Neutrophil (primary cell): ENCODE data around the gene VSIG10L2.

ENCODE experiments used
- H3K27ac ChIP-seq: fragments of 200-600 bp; sonication (generic); 2 replicates; pipeline ENCODE4 v1.5.1; 2016; ENCODE audit warnings: mild to moderate bottlenecking, moderate library complexity
- H3K27me3 ChIP-seq: fragments of 200-600 bp; sonication (generic); 2 replicates; pipeline ENCODE4 v1.6.0; 2016; ENCODE audit warnings: mild to moderate bottlenecking
- H3K36me3 ChIP-seq: fragments of 200-600 bp; sonication (generic); 2 replicates; pipeline ENCODE4 v1.5.1; 2017
- H3K4me1 ChIP-seq, 2 experiments: fragments of 200-600 bp in 1 of 2; sonication (generic) in 1 of 2; 1 replicate in 1 of 2; 2 replicates in 1 of 2; pipeline versions ENCODE4 v1.5.1 to v1.6.1; 2013 to 2016; ENCODE audit warnings: low read depth in 1 of 2, low read length in 1 of 2, mild to moderate bottlenecking in 1 of 2, moderate library complexity in 1 of 2; ENCODE audit not compliant: control insufficient read depth in 1 of 2, insufficient read depth in 1 of 2
- H3K4me3 ChIP-seq, 2 experiments: fragments of 200-600 bp in 1 of 2; sonication (generic) in 1 of 2; 1 replicate in 1 of 2; 2 replicates in 1 of 2; pipeline ENCODE4 v1.5.1; 2013 to 2016; ENCODE audit warnings: low read depth in 1 of 2, low read length in 1 of 2, mild to moderate bottlenecking in 1 of 2, moderate library complexity in 1 of 2
- H3K9me3 ChIP-seq: fragments of 200-600 bp; sonication (generic); 2 replicates; pipeline ENCODE4 v1.5.1; 2016
- TF ChIP-seq, protein P1 (sequence below): fragments of 200-600 bp; sonication (generic); IDR thresholded peaks from 2 replicates; pipeline ENCODE4 v1.5.1; 2016; ENCODE audit warnings: antibody characterized with exemption

VSIG10L2 gene

DNA sequence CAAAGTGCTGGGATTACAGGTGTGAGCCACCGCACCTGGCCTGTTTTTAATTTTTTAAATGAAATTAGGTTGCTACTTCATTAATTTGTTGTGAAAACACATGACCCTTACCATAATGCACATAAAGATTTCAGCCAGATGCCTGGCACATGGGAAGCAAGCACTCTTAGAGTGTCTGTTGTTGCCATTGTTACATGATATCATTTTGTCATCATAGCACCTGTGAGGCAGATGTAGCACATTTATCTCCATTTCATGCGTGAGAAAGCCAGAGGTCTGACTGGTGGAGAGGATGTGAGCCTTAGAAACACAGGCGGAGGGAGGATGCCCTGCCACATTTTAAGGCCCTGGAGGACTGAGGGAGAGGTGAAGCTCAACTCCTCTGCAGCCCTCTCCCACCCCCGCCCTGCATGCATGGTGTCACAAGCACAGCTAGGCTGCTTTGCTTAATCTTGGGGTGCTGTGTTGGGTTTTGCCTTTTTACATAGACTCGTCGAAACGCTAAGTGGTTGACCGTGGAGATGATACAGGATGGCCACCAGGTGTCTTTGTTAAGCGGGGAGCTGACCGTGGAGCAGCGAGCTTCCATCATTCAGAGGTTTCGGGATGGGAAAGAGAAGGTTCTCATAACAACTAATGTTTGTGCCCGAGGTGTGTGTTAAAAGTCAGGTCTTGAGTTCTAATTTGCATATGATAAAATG is 27.6 kb upstream of the VSIG10L2 start:
- H3K36me3 ChIP-seq = no peaks in the 10 kb centered on the region
- H3K9me3 ChIP-seq = no peaks in the 10 kb centered on the region
- peaks cover 28% of the 10 kb centered on the region for H3K27me3 ChIP-seq
- TF ChIP-seq, protein P1, sequence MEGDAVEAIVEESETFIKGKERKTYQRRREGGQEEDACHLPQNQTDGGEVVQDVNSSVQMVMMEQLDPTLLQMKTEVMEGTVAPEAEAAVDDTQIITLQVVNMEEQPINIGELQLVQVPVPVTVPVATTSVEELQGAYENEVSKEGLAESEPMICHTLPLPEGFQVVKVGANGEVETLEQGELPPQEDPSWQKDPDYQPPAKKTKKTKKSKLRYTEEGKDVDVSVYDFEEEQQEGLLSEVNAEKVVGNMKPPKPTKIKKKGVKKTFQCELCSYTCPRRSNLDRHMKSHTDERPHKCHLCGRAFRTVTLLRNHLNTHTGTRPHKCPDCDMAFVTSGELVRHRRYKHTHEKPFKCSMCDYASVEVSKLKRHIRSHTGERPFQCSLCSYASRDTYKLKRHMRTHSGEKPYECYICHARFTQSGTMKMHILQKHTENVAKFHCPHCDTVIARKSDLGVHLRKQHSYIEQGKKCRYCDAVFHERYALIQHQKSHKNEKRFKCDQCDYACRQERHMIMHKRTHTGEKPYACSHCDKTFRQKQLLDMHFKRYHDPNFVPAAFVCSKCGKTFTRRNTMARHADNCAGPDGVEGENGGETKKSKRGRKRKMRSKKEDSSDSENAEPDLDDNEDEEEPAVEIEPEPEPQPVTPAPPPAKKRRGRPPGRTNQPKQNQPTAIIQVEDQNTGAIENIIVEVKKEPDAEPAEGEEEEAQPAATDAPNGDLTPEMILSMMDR = no peak
- no peak overlapping the region for H3K27ac ChIP-seq
- H3K4me3 ChIP-seq = no peak overlapping the region
- no peaks in the 10 kb centered on the region for H3K4me1 ChIP-seq

DNA sequence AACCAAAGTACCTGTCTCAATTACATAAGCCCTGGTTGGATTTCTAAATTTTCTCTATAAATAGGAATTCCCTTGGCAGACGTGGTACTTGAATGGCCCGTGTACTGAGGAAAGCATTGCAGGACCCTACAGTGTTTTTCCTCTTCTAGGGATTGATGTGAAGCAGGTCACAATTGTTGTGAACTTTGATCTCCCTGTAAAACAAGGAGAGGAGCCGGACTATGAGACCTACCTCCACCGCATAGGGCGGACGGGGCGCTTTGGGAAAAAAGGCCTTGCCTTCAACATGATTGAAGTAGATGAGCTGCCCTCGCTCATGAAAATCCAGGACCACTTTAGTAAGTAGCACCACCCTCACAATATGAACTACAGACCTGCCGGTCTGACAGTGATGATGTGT is 24.8 kb upstream of the VSIG10L2 start:
- peaks cover 28% of the 10 kb centered on the region for H3K27me3 ChIP-seq

DNA sequence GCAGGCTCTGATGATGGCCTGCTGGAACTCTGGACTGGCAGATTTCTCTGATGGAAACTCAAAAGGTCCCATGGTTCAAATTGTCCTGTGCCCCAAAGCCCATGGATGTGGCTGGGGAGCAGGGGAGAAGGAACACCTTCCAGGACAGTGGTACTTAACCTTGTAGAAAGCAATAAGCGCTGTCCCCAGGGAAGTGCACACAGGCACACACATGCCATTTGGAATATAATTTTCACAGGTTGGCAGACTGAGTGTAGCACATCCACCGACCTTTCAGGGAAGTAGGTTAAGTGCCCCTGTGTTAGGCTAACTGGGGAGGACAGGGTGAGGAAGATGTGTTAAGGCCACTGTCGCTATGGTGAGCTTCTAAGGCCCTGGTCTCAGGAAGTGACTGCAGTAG is 23.7 kb upstream of the VSIG10L2 start:
- Histone ChIP-seq H3K27me3 (peaks cover 20% of the 10 kb centered on the region), H3K36me3 (no peaks in the 10 kb centered on the region), H3K4me1 (no peaks in the 10 kb centered on the region), H3K4me3 (no peak overlapping the region), H3K9me3 (no peaks in the 10 kb centered on the region), H3K27ac (no peak overlapping the region)
- TF ChIP-seq, protein P1 = no peak

More for the DNA sequence above, 24.8 kb upstream of the VSIG10L2 start:
- no peak overlapping the region for H3K27ac ChIP-seq
- TF ChIP-seq, protein P1 = no peak
- H3K9me3 ChIP-seq = no peaks in the 10 kb centered on the region
- H3K4me1 ChIP-seq = no peaks in the 10 kb centered on the region
- H3K36me3 ChIP-seq = no peaks in the 10 kb centered on the region
- no peak overlapping the region for H3K4me3 ChIP-seq

DNA sequence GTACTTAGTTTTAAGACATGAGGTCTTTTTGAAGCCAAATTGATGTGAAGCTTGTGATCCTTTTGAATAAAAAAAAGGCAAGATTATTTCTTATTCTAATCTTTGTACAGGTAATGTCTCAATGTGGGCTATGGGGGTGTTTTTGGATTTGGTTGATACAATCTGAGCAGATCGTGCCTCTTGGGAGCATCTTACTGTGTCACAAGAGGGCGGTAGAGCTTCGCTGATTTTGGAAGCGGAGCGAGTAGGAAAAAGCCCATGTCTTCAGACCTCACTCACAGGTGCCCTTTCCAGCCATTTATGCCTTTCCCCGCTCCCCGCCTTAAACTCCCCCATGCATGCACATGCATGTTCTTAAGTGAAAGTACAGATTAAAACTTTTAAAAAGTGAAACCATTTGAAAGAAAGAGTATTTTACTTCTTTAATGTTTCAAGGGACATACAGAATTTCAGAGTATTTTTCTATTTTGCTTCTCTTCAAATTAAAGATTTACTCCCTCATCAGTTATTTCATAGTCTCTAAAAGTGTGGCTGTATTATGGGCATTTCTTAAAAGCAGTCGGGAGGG is 22.7 kb upstream of the VSIG10L2 start:
- Histone ChIP-seq H3K36me3 (no peaks in the 10 kb centered on the region), H3K4me1 (no peaks in the 10 kb centered on the region), H3K4me3 (no peak overlapping the region), H3K27ac (no peak overlapping the region), H3K27me3 (peaks cover 14% of the 10 kb centered on the region), H3K9me3 (no peaks in the 10 kb centered on the region)
- TF ChIP-seq, protein P1 = no peak

DNA sequence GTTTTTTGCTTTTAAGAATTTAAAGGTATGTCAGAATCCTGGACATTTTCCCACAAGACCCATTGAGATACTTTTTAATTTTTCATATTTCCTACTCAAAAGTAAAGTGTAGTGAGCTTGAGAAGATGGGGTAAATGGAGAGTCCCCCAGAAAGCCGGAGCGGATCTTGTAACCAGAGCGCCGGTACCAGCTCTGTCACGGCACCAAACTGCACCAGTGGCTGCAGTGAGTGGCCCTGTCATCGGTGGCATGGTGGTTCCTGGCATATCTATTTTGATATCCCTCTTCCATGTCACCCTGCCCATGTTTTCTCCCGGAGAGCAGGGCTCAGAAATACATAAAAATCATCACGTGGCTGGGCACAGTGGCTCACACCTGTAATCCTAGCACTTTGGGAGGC is 22.2 kb upstream of the VSIG10L2 start:
- Histone ChIP-seq H3K27ac (no peak overlapping the region), H3K36me3 (no peaks in the 10 kb centered on the region), H3K4me1 (no peaks in the 10 kb centered on the region), H3K9me3 (no peaks in the 10 kb centered on the region), H3K4me3 (no peak overlapping the region), H3K27me3 (peaks cover 9% of the 10 kb centered on the region)
- TF ChIP-seq, protein P1 = no peak
